OCI-LY7 (cell line): Measurements from ENCODE around the gene PMM2. TPM values are rescaled to one million over a fixed set of nuclear protein-coding genes. Genes with fewer than 3 reads are reported as not detected.

Source experiments
- BruUV-seq: library from RNA; stranded (reverse); fragments of 400-500 nt; replicated peaks from 2 replicates; lab custom pipeline; 2021; lab: Mats Ljungman, UMichigan
- CTCF ChIA-PET: fragments of 300-600 bp; sonication (Branson Sonifier 250); formaldehyde crosslinking; loops from one replicate; lab custom pipeline; 2022; ENCODE audit warnings: antibody characterized with exemption; ENCODE audit not compliant: unreplicated experiment; lab: Charles Lee
- POLR2A ChIA-PET: fragments of 300-600 bp; sonication (Branson Sonifier 250); formaldehyde crosslinking; loops from one replicate; lab custom pipeline; 2022; ENCODE audit warnings: antibody characterized with exemption; lab: Charles Lee
- DNase-seq: peaks from one replicate; pipeline ENCODE4 v3.0.0-alpha.2; 2015; ENCODE audit warnings: low spot score
- H2AFZ ChIP-seq: fragments of 200-600 bp; sonication (generic), shearing (Covaris generic); 2 replicates; pipeline ENCODE4 v1.6.1; 2014; ENCODE audit warnings: mild to moderate bottlenecking, antibody characterized with exemption, low read length, moderate library complexity
- H3K27ac ChIP-seq: fragments of 200-600 bp; sonication (generic); 2 replicates; pipeline ENCODE4 v1.5.1; 2014; ENCODE audit warnings: mixed run types, low read depth, mild to moderate bottlenecking, moderate library complexity, low read length, inconsistent platforms; ENCODE audit not compliant: poor library complexity, severe bottlenecking
- H3K36me3 ChIP-seq: fragments of 200-600 bp; sonication (generic); 2 replicates; pipeline ENCODE4 v1.6.1; 2014; ENCODE audit warnings: mild to moderate bottlenecking, antibody characterized with exemption, low read length, moderate library complexity, mixed read lengths; ENCODE audit not compliant: insufficient read depth
- H3K4me1 ChIP-seq: fragments of 200-600 bp; sonication (generic); 2 replicates; pipeline ENCODE4 v1.5.1; 2014; ENCODE audit warnings: mild to moderate bottlenecking, low read length; ENCODE audit not compliant: insufficient read depth, poor library complexity, severe bottlenecking
- H3K4me2 ChIP-seq: fragments of 200-600 bp; sonication (generic); 2 replicates; pipeline ENCODE4 v1.6.1; 2014; ENCODE audit warnings: mild to moderate bottlenecking, low read length
- H3K4me3 ChIP-seq: fragments of 200-600 bp; sonication (generic); 2 replicates; pipeline ENCODE4 v1.5.1; 2014; ENCODE audit warnings: mild to moderate bottlenecking, low read depth, low read length; ENCODE audit not compliant: poor library complexity, severe bottlenecking
- H3K79me2 ChIP-seq: fragments of 200-600 bp; sonication (generic); 2 replicates; pipeline ENCODE4 v1.6.1; 2016; ENCODE audit warnings: low read depth, mild to moderate bottlenecking, low read length, moderate library complexity, mixed read lengths; ENCODE audit not compliant: insufficient read depth
- H3K9me2 ChIP-seq: fragments of 200-600 bp; sonication (generic); 2 replicates; pipeline ENCODE4 v1.6.1; 2016; ENCODE audit warnings: mild to moderate bottlenecking, low read length, mixed read lengths; ENCODE audit not compliant: insufficient read depth
- H3K9me3 ChIP-seq: fragments of 200-600 bp; sonication (generic); 2 replicates; pipeline ENCODE4 v1.6.1; 2014; ENCODE audit warnings: mild to moderate bottlenecking, mixed run types, low read length, mixed read lengths
- H4K20me1 ChIP-seq: fragments of 200-600 bp; sonication (generic); 2 replicates; pipeline ENCODE4 v1.6.1; 2014; ENCODE audit warnings: mild to moderate bottlenecking, antibody characterized with exemption, low read length, moderate library complexity, mixed read lengths; ENCODE audit not compliant: insufficient read depth
- EZH2phosphoT487 ChIP-seq: fragments of 200-600 bp; sonication (generic); IDR thresholded peaks from 2 replicates; pipeline ENCODE4 v1.6.1; 2018; ENCODE audit warnings: low read depth, borderline replicate concordance, mild to moderate bottlenecking, mixed run types, antibody characterized with exemption, low read length, moderate library complexity, mixed read lengths
- intact Hi-C: fragments of 100-400 bp; cut with micrococcal nuclease; formaldehyde crosslinking; loops from one replicate; pipeline ENCODE4 v1.10.0; 2022; ENCODE audit not compliant: unreplicated experiment
- total RNA-seq, 2 experiments: library from RNA; depleted of rRNA in 1 of 2; stranded (reverse); fragments of >200 nt in 1 of 2; shearing (Covaris generic) in 1 of 2; gene quantifications; 2 replicates each; pipeline ENCODE4 v1.2.3, GENCODE V29; 2014 to 2022
- TF ChIP-seq, protein P1 (sequence below): fragments of 200-600 bp; sonication (generic); conservative IDR thresholded peaks from 2 replicates; pipeline ENCODE4 v1.5.1; 2014; ENCODE audit warnings: mild to moderate bottlenecking, antibody characterized with exemption, low read length, moderate library complexity, mixed read lengths

The PMM2 gene
- total RNA-seq, 2 experiments from 2014 or later = 39.1 to 53.9 TPM

DNA sequence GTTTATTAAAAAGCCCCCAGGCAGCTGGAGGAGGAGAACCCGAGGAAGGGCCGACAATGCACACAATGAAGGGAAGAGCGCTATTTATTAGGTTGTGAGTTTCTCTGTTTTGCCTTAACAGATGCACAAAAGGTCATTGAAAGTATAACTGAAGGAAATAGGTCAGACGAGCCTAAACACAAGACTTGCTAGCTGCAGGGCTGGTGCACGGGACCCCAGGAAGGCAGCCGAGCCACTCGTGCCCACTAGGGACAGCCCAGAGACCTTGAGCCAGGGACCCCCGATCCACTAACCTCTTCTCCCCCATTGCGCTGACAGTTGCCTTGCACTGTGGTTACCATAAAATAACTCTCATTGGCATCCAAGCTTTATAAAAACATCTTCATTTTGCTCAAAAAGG is 95.8 kb downstream of the PMM2 start:
- Histone ChIP-seq H3K27ac (no peak overlapping the region), H3K36me3 (peaks cover 71% of the 10 kb centered on the region), H4K20me1 (no peaks in the 10 kb centered on the region), H2AFZ (no peak overlapping the region), H3K4me1 (peaks cover 10% of the 10 kb centered on the region), H3K4me3 (no peak overlapping the region), H3K9me2 (no peaks in the 10 kb centered on the region), H3K9me3 (no peaks in the 10 kb centered on the region), H3K79me2 (no peaks in the 10 kb centered on the region), H3K4me2 (no peak overlapping the region)
- TF ChIP-seq, protein P1, sequence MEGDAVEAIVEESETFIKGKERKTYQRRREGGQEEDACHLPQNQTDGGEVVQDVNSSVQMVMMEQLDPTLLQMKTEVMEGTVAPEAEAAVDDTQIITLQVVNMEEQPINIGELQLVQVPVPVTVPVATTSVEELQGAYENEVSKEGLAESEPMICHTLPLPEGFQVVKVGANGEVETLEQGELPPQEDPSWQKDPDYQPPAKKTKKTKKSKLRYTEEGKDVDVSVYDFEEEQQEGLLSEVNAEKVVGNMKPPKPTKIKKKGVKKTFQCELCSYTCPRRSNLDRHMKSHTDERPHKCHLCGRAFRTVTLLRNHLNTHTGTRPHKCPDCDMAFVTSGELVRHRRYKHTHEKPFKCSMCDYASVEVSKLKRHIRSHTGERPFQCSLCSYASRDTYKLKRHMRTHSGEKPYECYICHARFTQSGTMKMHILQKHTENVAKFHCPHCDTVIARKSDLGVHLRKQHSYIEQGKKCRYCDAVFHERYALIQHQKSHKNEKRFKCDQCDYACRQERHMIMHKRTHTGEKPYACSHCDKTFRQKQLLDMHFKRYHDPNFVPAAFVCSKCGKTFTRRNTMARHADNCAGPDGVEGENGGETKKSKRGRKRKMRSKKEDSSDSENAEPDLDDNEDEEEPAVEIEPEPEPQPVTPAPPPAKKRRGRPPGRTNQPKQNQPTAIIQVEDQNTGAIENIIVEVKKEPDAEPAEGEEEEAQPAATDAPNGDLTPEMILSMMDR = no peak
- TF ChIP-seq EZH2phosphoT487 = no peak
- intact Hi-C loops = no loop called here
- POLR2A ChIA-PET = no interaction called here
- BruUV-seq = TSS peak; percentile 61
- CTCF ChIA-PET = interaction anchor here (0.6 kb wide), 1 partner anchor 16 kb away, joined by 3 read pairs; no protein-coding TSS in a partner anchor
- DNase-seq = no peak

DNA sequence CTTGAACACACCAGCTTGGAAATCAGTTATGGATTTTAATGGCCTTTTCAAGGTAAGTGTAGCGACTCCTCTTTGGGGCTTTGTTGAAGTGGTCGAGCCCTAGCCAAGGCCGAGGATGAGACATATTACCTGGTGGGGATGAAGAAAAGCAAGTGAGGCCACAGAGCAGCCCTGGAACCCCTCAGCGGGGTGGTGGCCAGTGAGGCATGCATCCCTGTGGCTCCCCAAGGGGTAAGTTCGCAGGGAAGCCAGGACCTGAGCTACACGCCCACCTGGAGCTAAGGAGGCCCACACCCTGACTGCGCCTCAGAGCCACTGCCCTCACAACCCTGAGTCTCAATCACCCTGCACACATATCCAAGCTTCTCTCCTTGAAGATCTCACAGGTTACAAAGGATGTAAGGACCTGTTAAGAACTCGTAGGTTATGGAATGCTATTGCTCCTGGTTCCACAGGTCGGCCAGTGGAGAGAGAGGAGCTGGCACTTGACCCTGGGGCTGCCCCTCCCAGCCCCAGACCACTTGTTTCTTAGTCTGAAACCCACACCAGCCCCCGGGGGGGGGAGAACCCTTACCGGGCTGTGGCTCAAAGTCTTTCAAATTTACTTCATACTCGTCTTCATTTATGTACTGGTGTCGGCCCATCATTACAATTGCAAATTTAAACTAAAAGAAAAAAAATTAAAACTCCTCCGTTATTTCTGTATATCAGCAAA is 96.5 kb downstream of the PMM2 start:
- no peak overlapping the region for H3K4me3 ChIP-seq
- no peak overlapping the region for H2AFZ ChIP-seq
- POLR2A ChIA-PET = no interaction called here
- CTCF ChIA-PET = interaction anchor here (0.6 kb wide), 1 partner anchor 16 kb away, joined by 3 read pairs; no protein-coding TSS in a partner anchor
- no peak for TF ChIP-seq EZH2phosphoT487
- TF ChIP-seq, protein P1 = no peak
- no peak overlapping the region for H3K27ac ChIP-seq
- BruUV-seq = no TSS peak
- peaks cover 78% of the 10 kb centered on the region for H3K36me3 ChIP-seq
- H3K9me3 ChIP-seq = no peaks in the 10 kb centered on the region
- no peaks in the 10 kb centered on the region for H3K79me2 ChIP-seq
- no peaks in the 10 kb centered on the region for H4K20me1 ChIP-seq
- no peaks in the 10 kb centered on the region for H3K9me2 ChIP-seq
- DNase-seq = no peak
- no peak overlapping the region for H3K4me2 ChIP-seq
- H3K4me1 ChIP-seq = peaks cover 10% of the 10 kb centered on the region
- intact Hi-C loops = no loop called here

DNA sequence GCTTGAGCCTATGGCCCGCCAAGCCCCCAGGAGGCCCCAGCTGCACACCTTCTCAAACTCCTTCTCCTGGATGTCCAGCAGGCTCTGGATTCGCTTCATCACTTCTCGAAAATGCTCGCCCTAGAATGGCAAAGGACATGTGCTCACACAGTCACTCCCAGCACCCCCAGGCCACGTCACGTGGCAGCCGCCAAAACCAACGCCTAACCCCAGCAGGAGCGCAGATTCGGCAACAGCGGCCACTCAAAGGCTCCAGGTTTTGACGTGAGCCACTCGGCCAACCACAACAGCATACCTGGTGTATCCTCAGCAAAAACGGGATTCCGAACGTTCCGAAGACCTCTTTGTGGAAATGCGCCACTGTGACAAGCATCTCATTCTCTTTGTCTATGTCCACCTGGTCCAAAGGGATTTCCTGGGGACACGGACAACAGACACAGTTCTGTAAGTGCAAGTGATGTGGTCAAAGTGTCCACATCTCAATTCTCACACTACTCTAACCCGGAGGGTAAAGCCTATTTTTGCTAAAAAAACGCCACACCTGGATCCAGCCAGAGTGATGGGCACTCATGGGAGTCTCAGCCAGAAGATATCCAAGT is 97.2 kb downstream of the PMM2 start:
- POLR2A ChIA-PET = interaction anchor here (0.6 kb wide), 1 partner anchor 122 kb away, joined by 4 read pairs; no protein-coding TSS in a partner anchor
- H3K27ac ChIP-seq = no peak overlapping the region
- H3K4me1 ChIP-seq = peaks cover 10% of the 10 kb centered on the region
- DNase-seq = no peak
- H3K36me3 ChIP-seq = peaks cover 85% of the 10 kb centered on the region
- intact Hi-C loops = no loop called here
- no TSS peak for BruUV-seq
- no peaks in the 10 kb centered on the region for H3K9me3 ChIP-seq
- no peak overlapping the region for H3K4me2 ChIP-seq
- H3K9me2 ChIP-seq = no peaks in the 10 kb centered on the region
- no peak for TF ChIP-seq EZH2phosphoT487
- TF ChIP-seq, protein P1 = no peak
- no peaks in the 10 kb centered on the region for H3K79me2 ChIP-seq
- no peak overlapping the region for H3K4me3 ChIP-seq
- no peaks in the 10 kb centered on the region for H4K20me1 ChIP-seq
- no peak overlapping the region for H2AFZ ChIP-seq
- CTCF ChIA-PET = no interaction called here
